GM12892 (cell line): ENCODE data around the gene ANKH.

ENCODE experiments used
- POLR2A ChIP-seq: IDR thresholded peaks from 2 replicates; pipeline ENCODE4 v1.6.1; 2011; ENCODE audit warnings: low read depth, low read length, control low read depth
- POLR2AphosphoS5 ChIP-seq: IDR thresholded peaks from 2 replicates; pipeline ENCODE4 v1.6.1; 2011; ENCODE audit warnings: low read depth, low read length, control low read depth
- TAF1 ChIP-seq: IDR thresholded peaks from 2 replicates; pipeline ENCODE4 v1.6.1; 2011; ENCODE audit warnings: low read depth, mild to moderate bottlenecking, control low read depth, low read length, borderline replicate concordance

- TF ChIP-seq POLR2A = no peak
- no peak for TF ChIP-seq TAF1
- TF ChIP-seq POLR2AphosphoS5 = no peak
These were observed 95.7 kb downstream of the ANKH start for GRCh38 chr5:14775857-14776256.
